ENCODE measurements around the gene PA2G4.
"Not testable (repeated sequence)": the region's sequence is repeated elsewhere in the genome, so short reads cannot be mapped to it uniquely, and the experiment has no call there.

The PA2G4 gene

DNA sequence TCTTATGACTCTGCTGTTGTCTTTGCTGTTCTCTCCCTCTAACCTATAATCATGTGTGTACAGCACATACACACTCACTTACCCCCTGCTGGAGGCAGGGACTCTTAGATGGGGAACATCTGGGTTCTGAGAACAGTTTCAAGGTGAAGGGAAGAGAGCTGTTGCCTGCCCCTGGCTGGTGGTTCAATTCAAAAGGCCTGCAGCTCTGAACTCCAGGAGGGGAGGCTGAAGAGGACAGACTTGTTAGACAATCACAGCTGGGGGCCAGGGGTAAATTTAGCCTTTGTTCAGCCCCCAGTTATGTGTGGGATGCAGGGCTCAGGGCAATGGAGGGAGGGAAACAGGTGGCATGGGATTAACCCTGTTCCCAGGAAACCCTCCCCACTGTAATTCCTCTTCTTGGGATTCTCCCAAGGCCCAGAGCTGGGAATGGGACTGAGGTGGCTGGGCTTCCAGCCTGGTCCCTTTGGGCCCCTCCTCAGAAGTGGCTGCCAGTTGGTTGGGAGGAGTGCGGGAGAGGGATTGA is 50.0 kb downstream of the PA2G4 start:
- no peak for DNase-seq

DNA sequence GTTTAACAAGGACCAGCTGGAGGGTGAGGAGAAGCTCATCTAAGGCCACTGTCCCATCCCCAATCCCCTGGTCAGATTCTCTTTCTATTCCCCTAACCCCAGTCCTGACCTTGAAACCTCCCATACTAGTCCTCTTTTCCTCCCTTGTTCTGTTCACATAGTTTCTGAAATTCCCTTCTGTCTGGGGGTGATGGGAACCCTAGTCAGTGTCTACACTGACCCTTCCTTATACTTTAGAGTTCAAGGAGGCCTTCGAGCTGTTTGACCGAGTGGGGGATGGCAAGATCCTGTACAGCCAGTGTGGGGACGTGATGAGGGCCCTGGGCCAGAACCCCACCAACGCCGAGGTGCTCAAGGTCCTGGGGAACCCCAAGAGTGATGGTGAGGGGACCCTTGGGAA is 50.5 kb downstream of the PA2G4 start:
- no peak for DNase-seq

GRCh38 chr12:56155256-56155845 is 51.0 kb downstream of the PA2G4 start:
- no peak for DNase-seq

GRCh38 chr12:56156464-56157200 is 52.3 kb downstream of the PA2G4 start:
- not testable (repeated sequence) for DNase-seq

GRCh38 chr12:56157201-56158028 is 53.1 kb downstream of the PA2G4 start:
- DNase-seq = peak in 3 of 4 experiments; percentile 18 to 44 (median 34)

DNA sequence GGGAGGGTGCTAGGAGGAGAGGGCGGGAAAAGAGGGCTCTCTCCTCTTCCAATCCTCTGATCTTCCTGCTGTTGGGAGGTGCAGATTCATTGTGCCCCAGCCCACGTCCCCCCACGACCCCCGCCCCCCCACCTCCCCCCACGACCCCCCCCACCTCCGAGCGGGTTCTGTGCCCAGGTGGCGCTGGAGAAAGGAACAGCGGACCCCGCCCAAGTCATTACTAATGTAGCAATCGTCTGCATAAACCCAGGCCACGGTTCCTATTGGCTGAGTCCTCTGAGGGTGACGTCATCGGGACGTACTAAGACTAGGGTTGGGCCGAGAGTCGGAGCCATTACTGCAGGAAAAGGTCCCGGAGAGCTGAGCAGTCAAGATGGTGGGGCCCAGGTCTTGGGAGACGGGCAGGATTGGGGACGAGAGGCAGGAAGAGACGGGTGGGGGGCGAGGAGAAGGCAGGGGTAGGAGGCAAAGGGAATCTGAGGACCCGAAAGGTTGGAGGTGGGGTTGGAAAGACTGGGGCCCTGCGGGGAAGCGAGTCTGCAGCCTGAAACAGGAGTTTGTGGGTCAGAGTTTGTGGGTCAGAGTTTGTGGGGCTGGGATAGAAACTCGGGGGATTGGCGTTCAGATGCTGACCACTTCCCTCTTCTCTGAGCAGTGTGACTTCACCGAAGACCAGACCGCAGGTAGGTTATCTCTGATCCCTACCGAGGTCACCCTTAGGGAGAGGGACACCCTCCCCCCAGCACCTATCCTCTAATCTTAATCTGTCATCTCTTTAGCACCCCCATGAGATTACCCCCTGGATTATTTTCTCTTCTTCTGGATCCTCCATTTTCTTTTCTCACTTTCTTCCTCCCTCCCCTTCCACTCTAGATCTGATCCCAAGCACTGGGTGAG is 53.9 kb downstream of the PA2G4 start, which contains the start of gene MYL6:
TSS of gene MYL6 (plus strand) at position 331 of the 897 bp plus-strand sequence. CDS start at position 374, 43 bp downstream.
- peak; percentile 55 to 78 (median 70) for DNase-seq

GRCh38 chr12:56158926-56159461 is 54.6 kb downstream of the PA2G4 start:
- DNase-seq = no peak

- DNase-seq = no peak
Measured at GRCh38 chr12:56159482-56160192, 55.3 kb downstream of the PA2G4 start.

GRCh38 chr12:56160193-56160763 is 55.9 kb downstream of the PA2G4 start:
- DNase-seq = peak in 2 of 4 experiments; percentile 23 to 49

DNA sequence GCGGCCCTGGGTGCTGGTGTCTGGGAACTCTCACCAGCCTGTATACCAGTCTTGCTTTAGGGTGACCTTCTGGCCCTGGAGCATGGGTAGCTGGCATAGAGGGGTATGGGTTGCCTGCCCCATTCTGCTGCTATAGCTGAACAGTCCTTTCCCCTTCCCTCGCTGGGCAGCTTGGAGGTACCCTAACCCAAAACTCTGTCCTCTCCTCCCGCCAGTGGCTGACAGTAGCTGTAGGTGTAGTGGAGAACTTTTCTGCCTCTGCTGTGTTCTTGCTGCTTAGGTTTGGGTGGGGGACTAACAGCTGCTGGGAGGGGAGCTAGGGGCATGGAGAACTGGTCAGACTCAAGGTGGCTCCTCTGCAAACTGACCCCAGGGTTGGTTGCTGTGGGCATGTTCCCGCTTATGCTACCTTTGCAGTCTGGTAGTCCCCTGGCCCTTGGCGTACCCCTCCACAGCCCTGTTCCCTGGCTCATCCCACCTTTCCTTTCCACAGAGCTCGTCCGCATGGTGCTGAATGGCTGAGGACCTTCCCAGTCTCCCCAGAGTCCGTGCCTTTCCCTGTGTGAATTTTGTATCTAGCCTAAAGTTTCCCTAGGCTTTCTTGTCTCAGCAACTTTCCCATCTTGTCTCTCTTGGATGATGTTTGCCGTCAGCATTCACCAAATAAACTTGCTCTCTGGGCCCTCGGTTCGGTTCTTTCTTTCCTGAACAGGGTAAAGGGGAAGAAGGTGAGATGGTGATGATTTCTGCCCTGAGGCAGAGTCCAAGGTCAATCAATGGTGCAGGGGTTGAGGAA is 56.7 kb downstream of the PA2G4 start:
- no peak for DNase-seq

DNA sequence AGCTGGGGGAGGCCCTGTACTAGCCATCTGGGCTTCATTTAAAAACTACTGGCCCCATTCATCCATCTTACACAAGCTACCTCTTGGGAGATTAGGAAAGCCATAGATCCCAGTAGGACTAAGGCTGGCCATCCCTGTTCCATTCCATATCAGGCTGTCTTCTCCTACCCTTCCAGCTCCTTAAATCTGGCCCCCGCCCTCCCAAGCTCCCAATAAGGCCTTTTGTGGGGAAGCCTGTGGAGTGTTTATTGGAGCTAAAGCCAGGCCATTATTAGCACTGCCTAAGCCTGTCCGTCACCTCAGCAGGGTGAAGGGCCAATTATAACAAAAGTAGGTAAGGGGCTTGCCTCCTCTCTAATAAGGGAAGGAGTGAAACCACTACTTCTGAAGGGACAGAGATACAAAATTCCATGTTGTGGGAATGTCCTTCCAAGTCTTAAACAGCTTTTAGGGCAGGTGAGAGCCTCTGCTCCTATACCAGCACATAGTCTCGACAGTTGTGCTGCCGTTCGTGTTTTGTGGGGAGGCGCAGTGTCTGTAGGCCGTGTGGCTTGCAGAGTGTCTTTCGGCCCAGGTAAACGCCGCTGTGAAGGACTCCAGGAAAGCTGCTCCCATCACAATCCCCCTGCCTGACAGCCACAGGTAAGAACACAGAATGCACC is 57.5 kb downstream of the PA2G4 start:
- no peak for DNase-seq

DNA sequence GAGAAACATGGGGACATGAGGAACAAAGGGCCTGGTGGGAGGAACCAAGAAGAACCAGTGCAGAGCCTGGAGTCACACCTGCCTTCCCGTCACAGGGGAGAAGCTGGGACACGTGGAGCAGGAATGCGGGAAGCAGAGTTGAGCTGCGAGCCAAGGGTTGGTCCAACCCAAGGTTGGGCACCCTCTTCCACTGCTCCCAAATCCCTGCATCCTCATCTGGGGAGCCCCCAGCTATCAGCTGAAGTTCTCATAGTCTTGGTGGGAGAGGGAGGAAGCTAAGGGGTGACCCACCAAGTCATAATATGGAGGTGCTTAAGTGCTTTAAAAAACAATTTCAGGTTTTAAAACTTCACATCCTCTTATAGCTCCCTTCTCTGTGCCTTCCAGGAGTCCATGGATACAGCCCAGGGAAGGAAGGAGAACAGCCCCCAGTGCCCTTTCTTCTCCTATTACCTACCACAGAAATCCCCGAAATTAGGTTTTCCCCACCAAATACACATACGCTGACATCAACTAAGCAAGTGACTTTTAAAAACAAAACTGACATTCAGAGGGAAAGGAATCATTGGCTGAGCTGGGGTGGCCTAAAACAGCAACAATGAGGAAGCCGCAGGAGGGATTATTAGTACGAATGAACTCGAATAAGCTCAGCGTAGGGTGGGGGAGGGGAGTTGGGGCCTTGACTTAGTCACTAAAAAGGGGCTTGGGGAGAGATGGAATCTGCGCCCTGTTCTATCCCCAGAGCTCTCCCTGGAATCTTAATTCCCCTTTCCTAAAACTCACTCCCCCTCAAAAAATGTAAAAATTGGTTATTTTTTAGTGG is 58.3 kb downstream of the PA2G4 start:
- no peak for DNase-seq
